Thoracic aorta (tissue), 2 donors: ENCODE data around the gene NEU4. TPM values are rescaled to one million over a fixed set of nuclear protein-coding genes. Genes with fewer than 3 reads are reported as not detected.

Experiments
- ATAC-seq: fragments of 150-250 bp; one replicate; pipeline ENCODE4 v1.8.0; 2017; ENCODE audit warnings: low read depth; ENCODE audit not compliant: insufficient number of reproducible peaks, low FRiP score
- DNase-seq: peaks from one replicate; pipeline ENCODE4 v3.0.0-alpha.2; 2020; ENCODE audit warnings: low spot score
- H3K27ac ChIP-seq, 2 donors: fragments of 200-600 bp; sonication (generic); 1 replicate in 1 of 2; 2 replicates in 1 of 2; pipeline ENCODE4 v1.5.1; 2016; ENCODE audit warnings: mild to moderate bottlenecking in 2 of 2, moderate library complexity in 2 of 2
- H3K27me3 ChIP-seq: fragments of 200-600 bp; sonication (generic); replicated peaks from 2 replicates; pipeline ENCODE4 v1.6.0; 2016; ENCODE audit warnings: mild to moderate bottlenecking; ENCODE audit not compliant: insufficient read depth
- H3K36me3 ChIP-seq: fragments of 200-600 bp; sonication (generic); one replicate; pipeline ENCODE4 v1.5.1; 2016
- H3K4me1 ChIP-seq, 2 donors: fragments of 200-600 bp; sonication (generic); 1 replicate in 1 of 2; 2 replicates in 1 of 2; pipeline versions ENCODE4 v1.5.1 to v1.6.0; 2016; ENCODE audit warnings: low read depth in 2 of 2, mild to moderate bottlenecking in 1 of 2; ENCODE audit not compliant: control insufficient read depth in 1 of 2
- H3K4me3 ChIP-seq: fragments of 200-600 bp; sonication (generic); 2 replicates; pipeline ENCODE4 v1.5.1; 2016; ENCODE audit warnings: mild to moderate bottlenecking
- H3K9me3 ChIP-seq: fragments of 200-600 bp; sonication (generic); 2 replicates; pipeline ENCODE4 v1.5.1; 2016
- total RNA-seq, 2 donors: library from RNA; depleted of rRNA; stranded (reverse); fragments of >200 nt; gene quantifications; one replicate each; pipeline versions ENCODE4 v1.1.0 to v1.2.3, GENCODE V29; 2016
- TF ChIP-seq, protein P1 (sequence below): fragments of 200-600 bp; sonication (generic); IDR thresholded peaks from one replicate; pipeline ENCODE4 v1.5.1; 2019; ENCODE audit warnings: antibody characterized with exemption

The NEU4 gene
- total RNA-seq, 2 donors from 2014 or later, result 5.4 to 22.0 TPM

DNA sequence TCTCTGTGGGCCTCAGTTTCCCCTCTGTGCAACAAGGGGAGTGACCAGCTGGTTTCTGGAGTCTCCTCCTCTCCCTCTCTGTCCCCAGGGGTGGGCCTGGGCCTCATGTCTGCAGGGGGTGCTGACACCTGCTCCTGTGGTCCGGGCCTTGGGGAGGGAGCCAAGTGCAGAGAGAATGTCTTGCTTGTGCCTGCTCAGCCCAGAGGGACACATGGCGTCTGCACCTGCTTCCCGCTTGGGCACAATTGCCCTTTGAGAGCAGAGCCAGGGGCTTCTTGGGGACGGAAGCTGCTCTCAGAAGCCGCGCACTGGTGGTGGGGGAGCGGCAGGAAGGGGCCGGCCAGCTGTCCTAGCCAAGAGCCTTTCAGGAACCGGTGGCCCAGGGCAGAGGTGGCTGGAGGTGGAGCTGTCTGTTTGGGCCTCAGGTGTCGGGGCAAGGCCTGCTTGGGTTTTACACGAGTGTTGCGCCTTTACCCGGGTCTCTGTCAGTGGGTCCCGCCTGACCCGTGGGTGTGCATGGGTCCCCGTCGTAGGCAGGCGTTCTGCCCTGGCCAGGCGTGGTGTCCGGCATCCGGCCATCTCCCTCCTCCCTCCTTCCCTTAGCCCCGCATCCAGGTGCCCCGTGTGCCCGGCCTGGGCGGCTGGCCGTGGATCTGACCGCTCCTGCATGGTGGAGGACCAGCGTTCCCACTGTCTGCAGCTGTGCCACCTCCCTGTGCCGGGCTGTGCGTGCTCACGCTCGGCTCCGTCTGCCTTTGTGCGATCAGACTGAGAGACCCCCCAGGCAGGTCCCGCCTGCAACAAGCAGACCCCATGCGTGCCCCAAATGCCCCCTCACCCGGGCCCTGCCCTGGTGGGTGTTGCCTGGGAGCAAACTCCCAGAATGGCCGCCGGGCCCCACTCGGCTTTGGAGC lies 4.0 kb downstream of the NEU4 start:
- Histone ChIP-seq H3K9me3 (no peaks in the 10 kb centered on the region), H3K4me3 (no peak overlapping the region), H3K27ac (no peak overlapping the region), H3K4me1 (peaks cover 0 to 18% of the 10 kb centered on the region in 2 donors), H3K27me3 (no peaks in the 10 kb centered on the region), H3K36me3 (no peaks in the 10 kb centered on the region)
- TF ChIP-seq, protein P1, sequence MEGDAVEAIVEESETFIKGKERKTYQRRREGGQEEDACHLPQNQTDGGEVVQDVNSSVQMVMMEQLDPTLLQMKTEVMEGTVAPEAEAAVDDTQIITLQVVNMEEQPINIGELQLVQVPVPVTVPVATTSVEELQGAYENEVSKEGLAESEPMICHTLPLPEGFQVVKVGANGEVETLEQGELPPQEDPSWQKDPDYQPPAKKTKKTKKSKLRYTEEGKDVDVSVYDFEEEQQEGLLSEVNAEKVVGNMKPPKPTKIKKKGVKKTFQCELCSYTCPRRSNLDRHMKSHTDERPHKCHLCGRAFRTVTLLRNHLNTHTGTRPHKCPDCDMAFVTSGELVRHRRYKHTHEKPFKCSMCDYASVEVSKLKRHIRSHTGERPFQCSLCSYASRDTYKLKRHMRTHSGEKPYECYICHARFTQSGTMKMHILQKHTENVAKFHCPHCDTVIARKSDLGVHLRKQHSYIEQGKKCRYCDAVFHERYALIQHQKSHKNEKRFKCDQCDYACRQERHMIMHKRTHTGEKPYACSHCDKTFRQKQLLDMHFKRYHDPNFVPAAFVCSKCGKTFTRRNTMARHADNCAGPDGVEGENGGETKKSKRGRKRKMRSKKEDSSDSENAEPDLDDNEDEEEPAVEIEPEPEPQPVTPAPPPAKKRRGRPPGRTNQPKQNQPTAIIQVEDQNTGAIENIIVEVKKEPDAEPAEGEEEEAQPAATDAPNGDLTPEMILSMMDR, result no peak
- DNase-seq (no peak), ATAC-seq (no peak)

DNA sequence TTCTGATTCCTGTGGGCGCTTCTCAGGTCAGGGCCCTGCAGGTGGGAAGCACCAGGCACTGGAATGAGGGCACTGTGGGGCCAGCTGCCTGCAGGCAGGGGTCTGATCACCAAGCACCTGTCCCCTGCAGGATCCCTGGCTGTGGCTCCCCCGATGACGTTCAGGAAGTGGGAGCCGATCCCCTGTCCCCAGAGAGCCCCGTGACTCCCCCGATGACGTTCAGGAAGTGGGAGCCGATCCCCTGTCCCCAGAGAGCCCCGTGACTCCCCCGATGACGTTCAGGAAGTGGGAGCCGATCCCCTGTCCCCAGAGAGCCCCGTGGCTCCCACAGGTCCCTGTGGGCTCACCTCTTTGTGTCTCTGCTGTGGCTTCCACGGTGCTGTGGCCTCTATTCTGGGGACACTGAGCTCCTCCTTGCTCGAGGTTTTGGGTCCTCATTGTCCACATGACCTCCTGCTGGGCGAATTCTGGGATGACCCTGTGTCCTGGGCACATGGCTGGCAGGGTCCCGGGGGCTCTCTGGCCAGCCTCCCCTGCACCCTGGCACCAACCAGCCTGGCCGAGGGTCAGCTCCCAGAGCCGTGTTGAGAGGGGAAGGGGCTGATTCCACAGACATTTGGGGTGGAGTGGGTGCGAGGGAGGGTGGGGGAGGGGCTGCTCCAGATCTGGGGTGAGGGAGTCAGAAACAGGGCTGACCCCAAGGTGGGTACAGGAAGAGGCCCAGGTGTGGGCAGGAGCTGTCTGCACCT lies 4.8 kb downstream of the NEU4 start:
- ATAC-seq, result no peak

DNA sequence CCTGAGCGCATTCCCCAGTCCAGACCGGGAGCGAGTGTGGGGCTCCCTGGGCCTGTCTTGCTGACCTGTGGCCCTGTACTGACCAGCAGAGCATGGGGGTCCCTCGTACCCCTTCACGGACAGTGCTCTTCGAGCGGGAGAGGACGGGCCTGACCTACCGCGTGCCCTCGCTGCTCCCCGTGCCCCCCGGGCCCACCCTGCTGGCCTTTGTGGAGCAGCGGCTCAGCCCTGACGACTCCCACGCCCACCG lies 5.3 kb downstream of the NEU4 start:
- TF ChIP-seq, protein P1, result no peak
- H3K4me1 ChIP-seq, result peaks cover 0 to 18% of the 10 kb centered on the region in 2 donors
- no peak for ATAC-seq

More for the DNA sequence above, 4.8 kb downstream of the NEU4 start:
- H3K36me3 ChIP-seq, result no peaks in the 10 kb centered on the region
- H3K27me3 ChIP-seq, result no peaks in the 10 kb centered on the region
- DNase-seq, result no peak
- TF ChIP-seq, protein P1, result no peak
- no peaks in the 10 kb centered on the region for H3K9me3 ChIP-seq
- H3K27ac ChIP-seq, result no peak overlapping the region
- H3K4me3 ChIP-seq, result no peak overlapping the region
- peaks cover 0 to 18% of the 10 kb centered on the region in 2 donors for H3K4me1 ChIP-seq

GRCh38 chr2:241814643-241815476 lies 5.9 kb downstream of the NEU4 start:
- Histone ChIP-seq H3K9me3 (no peaks in the 10 kb centered on the region), H3K27ac (no peak overlapping the region), H3K4me3 (no peak overlapping the region), H3K27me3 (no peaks in the 10 kb centered on the region), H3K4me1 (peaks cover 0 to 15% of the 10 kb centered on the region in 2 donors), H3K36me3 (no peaks in the 10 kb centered on the region)
- DNase-seq, result no peak
- TF ChIP-seq, protein P1, result no peak
- ATAC-seq, result no peak

More for the DNA sequence above, 5.3 kb downstream of the NEU4 start:
- Histone ChIP-seq H3K9me3 (no peaks in the 10 kb centered on the region), H3K4me3 (no peak overlapping the region), H3K27ac (no peak overlapping the region), H3K36me3 (no peaks in the 10 kb centered on the region), H3K27me3 (no peaks in the 10 kb centered on the region)
- no peak for DNase-seq
